DMS79 (cell line): ENCODE data around the gene USP49.
"Not testable (repeated sequence)": the region's sequence is repeated elsewhere in the genome, so short reads cannot be mapped to it uniquely, and the experiment has no call there.

Experiments used
- DNase-seq: peaks from one replicate; lab custom pipeline; 2025; lab: John Stamatoyannopoulos, UW

The USP49 gene

DNA sequence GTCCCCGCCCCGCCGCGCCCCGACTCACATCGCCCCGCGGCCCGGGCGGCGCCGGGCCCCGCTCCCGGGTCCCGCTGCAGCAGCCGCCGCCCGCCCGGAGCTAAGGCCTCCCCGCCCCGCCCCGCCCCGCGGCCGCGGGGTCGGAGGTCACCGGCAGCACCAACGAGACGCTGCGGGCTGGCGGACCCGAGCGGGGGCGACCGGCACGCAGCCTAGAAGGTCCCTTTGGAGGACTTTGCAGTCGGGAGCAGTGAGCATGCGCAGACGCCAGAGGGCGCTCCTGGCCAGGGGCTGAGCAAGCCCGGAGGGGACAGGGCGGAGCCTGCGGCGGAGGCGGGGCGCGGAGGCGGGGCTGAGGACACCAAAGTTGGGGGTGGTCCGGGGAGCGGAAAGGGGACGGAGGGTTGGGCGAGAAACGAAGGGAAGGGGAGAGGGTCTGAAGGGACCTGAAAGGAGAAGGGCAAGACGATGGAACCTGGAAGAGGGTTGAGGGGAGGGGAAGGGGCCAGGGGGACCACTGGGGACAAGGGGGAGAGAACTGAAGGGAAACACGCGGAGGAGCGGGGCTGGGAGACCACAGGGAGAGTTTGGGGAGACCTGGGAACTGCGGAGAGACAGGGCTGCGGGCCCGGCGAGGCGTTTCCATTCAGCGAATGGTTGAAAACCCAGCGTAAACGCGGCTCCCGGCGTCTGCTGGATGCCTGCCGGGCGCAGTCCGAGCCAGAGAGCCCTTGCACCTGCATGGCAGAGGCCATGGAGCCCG lies 115.2 kb downstream of the USP49 start, which contains the start of gene FRS3:
FRS3 (minus strand) TSS at position 113 of the 763 bp plus-strand sequence. CDS start 2,913 bp downstream, outside the sequence.
- peak; percentile 77 for DNase-seq

DNA sequence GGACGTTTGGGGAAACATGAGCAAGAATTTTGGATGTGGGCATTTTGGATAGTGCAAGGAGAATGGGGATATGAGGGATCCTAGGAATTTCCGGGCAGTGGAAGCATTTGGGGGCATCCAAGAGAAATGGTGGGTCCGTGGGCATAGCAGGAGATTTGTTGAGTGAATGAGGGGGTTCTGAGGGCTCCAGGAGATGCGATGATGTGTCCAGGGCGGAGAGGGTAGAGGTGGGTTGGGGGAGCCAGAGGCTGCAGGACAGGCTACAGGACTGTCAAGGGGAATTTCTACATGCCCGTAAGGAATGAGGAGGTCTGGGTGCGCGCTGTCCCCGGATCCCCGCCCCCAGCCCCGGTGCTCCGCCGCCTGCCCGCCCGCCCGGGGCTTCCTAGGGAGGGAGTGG lies 115.8 kb downstream of the USP49 start:
- no peak for DNase-seq

DNA sequence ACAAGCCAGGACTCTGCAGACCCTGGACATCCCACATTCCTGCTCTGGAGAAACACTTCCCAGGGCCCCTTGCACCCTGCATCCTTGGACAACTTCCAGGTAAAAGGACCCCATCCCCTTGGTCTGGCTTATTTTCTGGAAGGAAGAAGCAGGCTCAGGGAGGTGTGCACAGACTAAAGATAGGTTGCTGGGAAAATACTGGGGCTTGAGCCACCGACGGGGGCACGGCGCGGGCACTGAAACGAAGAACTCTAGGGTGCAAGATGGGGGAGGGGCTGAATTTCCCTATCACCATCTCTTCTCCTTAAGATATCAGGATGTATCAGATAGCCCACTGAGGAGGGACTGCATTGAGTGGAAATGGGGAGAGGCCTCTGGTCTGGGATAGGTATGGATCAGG lies 116.3 kb downstream of the USP49 start:
- DNase-seq = no peak

DNA sequence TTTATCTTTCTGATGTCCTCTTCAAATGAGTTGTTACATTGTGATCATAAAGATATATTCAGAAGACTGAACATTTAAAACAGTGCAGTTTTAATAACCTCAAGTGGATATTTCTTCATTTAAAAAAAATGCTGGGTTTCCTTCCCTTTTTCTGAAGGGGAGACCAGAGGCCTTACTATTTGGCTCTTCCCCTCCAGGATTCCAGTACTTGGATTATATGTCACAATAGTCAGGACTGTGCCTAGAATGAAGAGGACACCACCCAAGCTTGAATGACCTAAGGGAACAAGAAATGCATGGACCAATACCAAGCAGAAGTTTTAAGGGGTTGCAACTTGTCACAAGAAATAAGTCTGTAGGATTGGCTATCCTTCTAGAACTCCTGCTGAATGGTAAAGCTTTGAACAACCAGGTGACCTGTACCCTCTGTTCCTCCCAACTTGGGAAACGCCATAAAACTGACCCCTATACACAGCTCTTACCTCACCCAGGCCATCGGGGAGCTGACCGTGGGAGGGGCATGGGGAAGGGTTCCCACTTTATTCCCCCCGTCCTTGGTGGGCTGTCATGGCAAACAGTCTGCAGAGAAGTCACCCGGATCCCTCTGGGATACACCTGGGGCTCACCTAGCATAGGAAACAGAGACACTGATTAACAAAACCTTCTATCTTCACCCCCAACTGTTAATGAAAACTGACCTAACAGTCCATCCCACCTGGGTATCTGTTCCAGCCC lies 117.5 kb downstream of the USP49 start:
- DNase-seq = no peak

DNA sequence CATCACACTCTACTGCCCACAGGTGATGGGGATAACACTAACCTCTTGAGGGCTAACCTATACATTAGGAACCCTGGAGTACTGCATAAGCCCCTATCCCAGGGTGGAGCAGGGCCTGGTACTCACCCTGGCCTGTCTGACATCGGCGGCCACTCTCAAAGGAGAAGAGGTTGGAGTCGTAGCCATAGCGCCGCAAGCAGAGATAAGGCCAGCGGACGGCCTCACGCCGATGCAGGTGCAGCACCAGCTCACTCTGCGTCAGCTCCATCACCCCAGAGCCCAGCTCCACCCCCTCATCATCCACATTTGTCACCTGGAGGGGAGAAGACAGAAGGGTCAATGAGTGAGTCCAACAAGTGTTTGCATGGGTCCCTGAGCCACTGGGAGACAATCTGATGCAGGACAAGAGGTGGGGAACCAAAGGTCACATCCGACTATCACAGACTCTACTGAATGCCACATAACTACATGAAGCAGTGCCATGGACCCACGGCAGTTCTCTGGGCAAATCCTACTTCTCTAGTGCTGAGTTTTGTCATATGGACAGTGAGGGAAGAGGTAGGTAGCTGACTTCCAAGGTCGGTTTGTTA lies 119.8 kb downstream of the USP49 start:
- DNase-seq = no peak

DNA sequence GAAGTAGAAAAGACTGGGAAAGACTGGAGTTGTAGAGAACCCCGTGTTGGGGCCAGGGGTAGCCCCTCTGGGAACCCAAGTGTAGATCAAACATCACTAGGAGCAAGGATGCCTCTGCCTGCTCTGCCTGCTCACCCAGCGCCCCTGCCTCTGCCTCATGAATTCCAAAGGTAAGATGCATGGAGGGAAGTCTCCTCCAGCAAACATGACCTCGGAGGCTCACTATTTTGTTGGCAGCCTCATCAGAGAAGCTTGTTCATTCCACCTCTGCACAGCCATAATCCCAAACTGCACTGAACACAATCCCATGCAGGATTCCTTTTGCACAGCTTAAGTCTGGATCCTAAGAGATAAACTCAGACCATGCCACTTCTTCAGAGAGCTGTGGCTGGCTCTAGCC lies 120.3 kb downstream of the USP49 start:
- no peak for DNase-seq

DNA sequence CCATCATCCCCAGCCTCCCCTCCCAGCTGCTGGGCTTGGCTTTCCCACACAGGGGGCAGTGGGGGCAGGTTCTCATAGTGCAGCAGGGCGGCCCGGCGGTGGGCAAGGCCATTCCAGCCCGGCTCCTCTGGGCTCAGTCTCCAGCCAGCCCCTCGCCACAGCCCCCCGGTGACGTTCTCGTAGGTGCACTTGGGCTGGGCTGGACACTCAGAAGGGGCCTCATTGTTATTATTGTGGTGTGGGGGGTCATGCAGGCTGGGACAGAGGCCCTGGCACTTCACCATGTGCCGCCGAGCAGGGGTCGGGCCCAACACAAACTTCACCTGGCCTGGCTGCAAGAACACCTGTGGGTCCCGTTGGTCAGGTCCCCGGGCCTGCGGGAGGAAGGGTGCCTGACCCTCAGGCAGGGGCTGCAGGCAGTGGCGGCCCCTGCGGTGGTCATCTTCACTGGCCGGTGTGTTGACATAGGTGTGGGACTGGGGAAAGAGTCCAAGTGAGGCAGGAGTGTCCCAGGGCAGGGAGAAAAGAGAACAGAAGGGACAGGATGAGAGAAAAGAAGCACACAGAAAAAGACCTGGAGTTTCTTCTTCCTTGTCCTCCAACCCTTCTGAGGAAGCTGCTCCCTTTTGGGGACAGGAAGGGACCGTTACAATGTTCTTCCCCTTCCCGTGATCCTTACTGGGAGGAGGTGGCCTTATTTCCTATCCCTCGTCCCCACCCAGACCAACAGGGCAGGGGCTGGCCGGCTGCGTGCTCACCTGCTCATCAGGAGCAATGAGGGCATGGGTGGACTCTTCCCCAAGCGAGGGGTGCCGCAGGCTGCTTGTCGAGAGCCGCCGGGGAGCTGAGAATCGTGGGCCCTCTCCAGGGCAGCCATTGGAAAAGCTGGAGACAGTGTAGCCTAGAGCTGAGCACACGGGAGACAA lies 123.9 kb downstream of the USP49 start:
- no peak for DNase-seq

DNA sequence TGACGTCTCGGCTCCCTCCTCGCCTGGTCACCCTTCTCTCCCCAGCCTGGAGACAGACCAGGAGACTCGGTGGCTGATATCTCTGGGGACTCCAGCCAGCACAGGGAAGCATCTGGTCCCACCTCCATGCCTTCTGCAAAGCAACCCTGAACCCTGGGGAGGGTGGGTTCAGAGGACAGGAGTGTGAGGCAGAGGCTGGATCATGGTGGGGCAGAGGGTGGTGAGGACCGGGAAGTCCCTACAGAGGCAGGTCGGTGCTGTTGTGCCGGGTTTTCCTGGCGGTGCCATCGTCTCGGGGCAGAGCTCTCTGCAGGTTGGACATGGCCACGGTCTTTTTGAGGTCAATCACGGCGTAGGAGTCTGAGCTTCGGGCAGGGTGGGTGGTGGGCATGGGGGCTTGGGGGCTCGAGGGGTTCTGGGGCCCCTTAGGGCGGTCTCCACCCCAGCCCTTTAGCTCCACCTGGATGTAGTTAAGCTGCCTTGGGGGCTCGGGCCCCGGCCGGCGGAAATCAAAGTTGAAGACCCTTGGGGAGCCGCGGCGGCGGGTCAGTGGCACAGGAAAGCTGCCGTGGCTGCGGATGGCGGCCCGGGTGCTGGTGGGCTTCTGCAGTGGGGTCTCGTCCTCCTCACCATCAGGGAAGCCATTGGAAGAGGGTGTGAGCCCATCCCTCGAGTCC lies 124.7 kb downstream of the USP49 start:
- DNase-seq = no peak

DNA sequence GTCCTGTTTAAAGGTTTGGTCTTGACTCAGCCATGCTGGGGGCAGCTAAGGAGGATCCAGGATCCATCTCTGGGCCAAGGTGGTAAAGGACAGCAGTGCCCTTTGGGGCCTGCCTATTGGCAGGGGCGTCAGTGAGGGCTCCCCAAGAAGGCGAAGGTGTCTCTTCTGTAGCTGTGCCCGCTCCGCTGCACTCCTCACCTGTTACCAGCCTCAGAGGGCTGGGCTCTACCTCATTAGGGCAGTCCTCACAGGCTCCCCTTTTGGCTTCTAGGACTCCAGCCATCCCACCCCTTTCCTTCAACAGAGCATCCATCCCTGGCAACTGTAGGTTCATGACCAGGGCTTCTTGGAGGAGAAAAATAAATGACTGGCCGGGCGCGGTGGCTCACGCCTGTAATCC lies 125.8 kb downstream of the USP49 start:
- DNase-seq = no peak

DNA sequence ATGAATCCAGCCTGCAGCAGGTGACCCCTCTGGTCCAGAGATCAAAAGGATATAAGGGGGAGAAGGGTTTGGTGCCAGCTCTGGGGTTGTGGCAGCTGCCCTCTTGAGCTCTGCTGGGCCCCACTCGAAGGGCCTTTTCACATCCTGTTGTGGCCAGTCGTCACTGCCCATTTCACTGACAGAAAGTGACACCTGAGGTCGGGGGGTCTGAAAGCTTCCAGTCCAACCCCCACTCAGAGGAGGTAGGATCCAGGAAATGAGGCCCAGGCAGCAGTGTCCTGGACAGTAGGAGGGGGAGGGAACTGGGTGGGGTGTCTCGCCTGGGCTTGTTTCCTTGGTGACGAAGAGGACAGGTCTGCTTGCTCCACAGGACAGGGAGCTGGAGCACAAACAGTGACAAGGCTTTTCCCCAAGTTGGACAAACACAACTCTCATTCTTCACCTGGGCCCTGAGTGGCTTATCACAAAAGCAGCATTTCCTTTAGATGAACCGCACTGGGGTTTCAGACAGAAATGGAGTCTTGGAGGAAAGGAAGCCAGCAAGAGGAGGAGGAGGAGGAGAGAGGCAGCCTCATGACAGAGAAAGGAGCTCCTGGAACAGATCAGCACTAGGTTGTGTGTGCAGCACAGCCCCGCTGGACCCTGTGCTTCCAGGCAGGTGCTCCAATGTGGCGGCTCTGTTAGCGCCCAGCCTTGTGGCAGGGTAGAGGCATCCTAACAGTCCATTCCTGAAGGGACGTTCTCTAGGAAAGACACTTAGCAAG lies 126.4 kb downstream of the USP49 start:
- DNase-seq = no peak

DNA sequence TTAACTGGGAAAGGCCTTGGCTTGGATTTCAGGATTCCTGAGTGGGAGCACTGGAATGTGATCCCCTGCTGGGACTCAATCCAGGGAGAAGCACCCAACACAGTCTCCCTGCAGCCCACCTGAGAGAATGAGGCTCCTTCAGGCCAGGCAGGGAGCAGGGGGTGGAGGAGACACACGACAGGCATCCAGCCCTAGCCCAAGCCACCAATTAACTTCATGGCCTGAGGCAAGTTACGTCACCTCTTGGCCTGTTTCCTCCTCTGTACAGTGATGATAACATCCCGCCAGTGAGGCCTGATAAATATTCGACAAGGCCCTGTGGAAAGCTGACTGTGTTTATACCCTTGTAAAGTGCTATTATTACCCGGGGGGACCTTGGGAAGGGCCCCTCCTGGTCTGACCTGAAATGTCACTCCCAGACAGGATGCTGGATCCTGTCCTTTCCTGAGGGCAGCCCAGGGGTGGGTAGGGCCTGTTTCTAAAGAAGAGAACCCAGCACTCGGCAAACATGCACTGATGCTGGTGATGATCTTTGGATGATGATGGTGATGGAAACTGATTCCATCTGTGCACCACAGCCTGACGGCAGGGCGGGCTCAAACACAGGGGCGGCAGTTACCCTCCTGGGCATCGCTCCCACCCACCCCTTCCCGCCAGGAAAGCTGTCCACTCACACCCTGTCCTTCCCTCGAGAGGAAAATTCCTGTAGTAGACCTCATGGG lies 127.9 kb downstream of the USP49 start:
- no peak for DNase-seq

DNA sequence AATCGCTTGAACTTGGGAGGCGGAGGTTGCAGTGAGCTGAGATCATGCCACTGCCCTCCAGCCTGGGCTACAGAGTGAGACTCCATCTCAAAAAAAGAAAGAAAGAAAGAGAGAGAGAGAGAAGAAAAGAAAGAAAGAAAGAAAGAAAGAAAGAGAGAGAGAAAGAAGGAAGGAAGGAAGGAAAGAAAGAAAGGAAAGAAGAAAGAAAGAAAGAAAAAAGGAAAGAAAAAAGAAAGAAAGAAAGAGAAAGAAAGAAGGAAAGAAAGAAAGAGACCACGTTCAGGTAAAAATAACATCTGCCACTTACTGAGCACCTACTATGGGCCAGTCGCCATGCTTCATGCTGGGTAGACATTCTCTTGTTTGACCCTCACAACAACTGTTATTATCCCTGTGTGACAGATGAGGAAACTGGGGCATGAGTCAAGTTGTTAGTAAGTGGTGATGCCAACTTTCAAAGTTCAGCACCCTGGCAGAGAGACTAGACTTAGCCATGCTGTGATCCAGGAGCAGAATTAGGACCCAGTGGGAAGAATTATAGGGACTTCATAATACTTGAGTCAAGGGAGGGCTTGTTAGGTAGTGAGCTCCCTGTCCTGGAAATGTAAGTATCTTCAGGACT lies 129.0 kb downstream of the USP49 start:
- not testable (repeated sequence) for DNase-seq

DNA sequence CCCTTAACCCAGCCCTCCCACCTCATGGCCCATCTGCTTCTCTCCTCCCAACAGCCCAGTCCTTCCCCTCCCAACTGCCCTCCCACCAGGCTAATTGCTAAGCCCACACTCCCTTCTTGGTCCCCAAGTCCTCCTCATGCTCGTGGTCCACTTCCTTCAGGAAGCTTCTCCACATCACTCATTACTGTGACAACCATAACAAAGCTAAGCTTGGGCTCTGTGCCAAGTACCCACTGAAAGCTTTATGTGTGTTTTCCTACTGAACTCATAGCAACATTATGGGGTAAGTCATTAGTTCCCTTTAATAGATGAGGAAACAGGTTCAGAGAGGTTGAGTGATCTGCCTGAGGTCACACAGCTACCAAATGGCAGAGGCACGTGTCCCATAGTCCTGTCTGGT lies 131.7 kb downstream of the USP49 start:
- no peak for DNase-seq

DNA sequence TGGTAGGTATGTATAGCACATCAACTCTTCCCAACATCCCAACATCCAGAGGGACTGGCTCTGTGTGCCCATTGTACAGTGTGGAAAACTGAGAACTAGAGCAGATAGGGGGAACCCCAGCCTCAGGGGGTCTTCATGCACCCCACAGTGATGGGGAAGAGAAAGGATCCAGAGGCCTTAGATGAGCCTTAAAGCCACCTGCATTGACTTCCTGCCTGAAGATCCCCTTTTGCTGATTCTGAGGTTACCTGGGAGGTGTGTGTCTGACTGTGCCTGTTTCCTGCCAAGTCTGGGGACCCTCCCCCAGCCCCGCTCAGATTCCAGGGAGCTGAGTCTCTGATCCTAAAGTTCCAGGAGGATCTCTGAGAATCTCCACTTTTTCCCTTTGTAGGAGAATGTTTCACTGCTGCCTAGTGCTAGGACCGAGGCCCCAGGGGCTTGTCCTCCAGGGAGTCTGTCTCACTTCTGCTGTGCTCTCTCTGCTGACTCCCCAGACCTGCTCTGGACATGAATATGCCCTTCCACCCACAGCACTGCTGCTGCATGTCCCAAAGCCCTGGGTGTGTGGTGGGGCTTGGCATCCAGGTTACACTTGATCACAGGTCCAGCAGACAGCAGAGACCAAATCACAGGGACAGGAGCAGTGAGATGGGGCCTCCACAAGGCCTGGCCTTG lies 135.1 kb downstream of the USP49 start:
- DNase-seq = no peak

DNA sequence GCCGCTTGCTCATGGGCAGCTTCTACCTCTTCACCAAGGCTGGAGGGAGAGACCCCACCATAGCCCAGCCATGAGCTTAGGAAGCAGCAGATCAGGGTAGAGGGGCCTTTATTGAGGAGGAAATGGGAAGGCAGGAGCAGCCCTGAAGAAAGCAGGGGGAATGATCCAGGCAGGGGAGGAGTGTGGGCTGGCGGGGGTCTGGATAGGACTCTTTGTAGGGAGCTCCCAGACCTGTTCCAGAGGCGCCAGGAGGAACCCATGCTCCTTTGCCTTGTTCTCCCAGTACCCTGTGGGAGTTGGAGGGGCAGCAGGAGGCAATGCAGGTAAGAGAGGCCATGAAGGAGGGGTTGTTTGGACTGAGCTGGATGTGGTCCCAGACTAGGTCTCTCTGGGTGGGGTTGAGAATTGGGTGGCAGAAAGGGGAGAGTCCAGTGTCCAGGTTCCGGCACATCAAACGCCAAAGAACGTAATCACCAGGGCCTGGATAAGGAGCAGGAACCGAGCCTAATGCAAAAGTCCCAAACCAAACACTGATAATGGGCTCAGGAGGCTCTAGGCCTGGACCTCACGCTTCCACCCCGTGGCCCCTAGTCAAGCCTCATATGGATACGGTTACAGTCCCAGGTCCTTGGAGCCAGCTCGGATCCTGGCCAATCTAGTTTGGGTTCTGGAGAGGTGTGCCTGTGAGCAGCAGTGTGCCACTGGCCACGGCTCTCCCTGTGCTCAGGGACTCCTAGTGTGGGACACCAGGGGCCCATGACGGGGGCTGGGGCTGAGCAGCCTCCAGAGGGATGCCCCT lies 135.9 kb downstream of the USP49 start:
- DNase-seq = no peak

DNA sequence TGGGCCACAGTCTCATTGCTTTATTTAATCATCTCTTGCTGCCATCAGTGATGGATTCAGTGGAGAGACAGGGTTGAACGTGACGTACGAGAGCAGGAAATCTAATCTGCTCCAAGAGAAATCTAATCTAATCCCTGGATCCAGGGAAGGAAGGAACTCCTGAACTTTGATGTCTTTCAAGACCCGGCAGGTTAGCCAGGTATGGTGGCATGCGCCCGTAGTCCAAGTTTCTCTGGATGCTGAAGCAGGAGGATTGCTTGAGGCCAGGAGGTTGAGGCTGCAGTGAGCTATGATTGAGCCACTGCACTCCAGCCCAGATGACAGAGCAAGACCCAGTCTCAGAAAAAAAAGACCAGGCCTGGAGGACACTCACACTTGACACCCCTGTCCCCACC lies 136.5 kb downstream of the USP49 start:
- DNase-seq = no peak

DNA sequence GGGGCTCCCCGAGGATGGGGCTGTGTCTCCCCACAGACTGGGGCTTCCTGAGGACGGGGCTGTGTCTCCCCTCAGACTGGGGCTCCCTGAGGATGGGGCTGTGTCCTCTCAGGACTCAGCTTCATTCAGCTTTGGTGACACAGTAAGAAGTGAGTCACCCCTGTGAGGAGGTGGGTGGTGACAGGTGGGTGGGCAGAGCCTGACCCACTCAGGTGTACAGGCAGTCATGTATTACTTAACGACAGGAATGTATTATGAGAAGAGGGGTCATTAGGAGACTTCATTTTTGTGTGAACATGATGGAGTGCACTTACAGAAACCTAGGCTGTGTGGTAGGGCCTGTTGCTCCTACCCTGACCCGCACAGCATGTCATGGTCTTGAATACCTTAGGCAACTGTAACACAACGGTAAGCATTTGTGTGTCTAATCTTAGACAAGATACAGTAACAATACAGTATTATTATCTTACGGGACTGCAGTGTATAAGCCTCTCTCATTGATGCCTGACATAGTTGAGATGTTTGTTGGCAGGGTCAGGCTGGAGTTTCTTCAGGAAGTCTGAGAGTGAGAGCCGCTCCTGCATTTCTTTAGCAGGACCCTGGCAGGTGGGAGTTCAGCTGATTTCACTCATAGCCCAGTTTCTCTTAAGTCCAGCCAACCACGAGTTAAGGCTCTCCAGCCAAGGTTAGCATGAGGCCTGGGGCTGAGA lies 137.1 kb downstream of the USP49 start:
- no peak for DNase-seq
